Daoy (cell line): ENCODE results near the gene THSD7A. TPM values are rescaled to one million over a fixed set of nuclear protein-coding genes. Genes with fewer than 3 reads are reported as not detected.

Source experiments
- DNase-seq: peaks from one replicate; pipeline ENCODE4 v3.0.0-alpha.2; 2015; ENCODE audit warnings: low read depth
- total RNA-seq: library from RNA; depleted of rRNA; stranded (reverse); fragments of >200 nt; shearing (Covaris generic); gene quantifications from 2 replicates; pipeline ENCODE4 v1.2.3, GENCODE V29; 2014; rRNA removed

THSD7A gene
- total RNA-seq, result 0.11 and 0.48 TPM in 2 replicates

GRCh38 chr7:11831736-11832495 lies at the start of gene THSD7A:
THSD7A (minus strand) TSS chr7:11832198; CDS start chr7:11831946, 252 bp downstream.
- DNase-seq, result peak; percentile 68

GRCh38 chr7:11881680-11882079 lies 49.7 kb upstream of the THSD7A start:
- DNase-seq, result no peak

GRCh38 chr7:11875635-11876034 lies 43.6 kb upstream of the THSD7A start:
- no peak for DNase-seq

GRCh38 chr7:11865671-11866070 lies 33.7 kb upstream of the THSD7A start:
- DNase-seq, result no peak

- no peak for DNase-seq
Observed at GRCh38 chr7:11858622-11859302, 26.8 kb upstream of the THSD7A start.

- DNase-seq, result no peak
Observed at GRCh38 chr7:11858026-11858425, 26.0 kb upstream of the THSD7A start.

GRCh38 chr7:11848251-11848650 lies 16.3 kb upstream of the THSD7A start:
- DNase-seq, result no peak

GRCh38 chr7:11847336-11847735 lies 15.3 kb upstream of the THSD7A start:
- no peak for DNase-seq

GRCh38 chr7:11846361-11846955 lies 14.5 kb upstream of the THSD7A start:
- no peak for DNase-seq

GRCh38 chr7:11843113-11843765 lies 11.2 kb upstream of the THSD7A start:
- DNase-seq, result no peak

GRCh38 chr7:11841657-11842056 lies 9.7 kb upstream of the THSD7A start:
- DNase-seq, result no peak

GRCh38 chr7:11835260-11835659 lies 3.3 kb upstream of the THSD7A start:
- DNase-seq, result no peak

- DNase-seq, result no peak
Observed at GRCh38 chr7:11833431-11833830, 1.4 kb upstream of the THSD7A start.

- DNase-seq, result peak; percentile 4
Observed at GRCh38 chr7:11831156-11831735, 752 bp downstream of the THSD7A start.

- peak; percentile 4 for DNase-seq
Observed at GRCh38 chr7:11830582-11831155, 1.3 kb downstream of the THSD7A start.

GRCh38 chr7:11829954-11830353 lies 2.0 kb downstream of the THSD7A start:
- no peak for DNase-seq

GRCh38 chr7:11819947-11820346 lies 12.1 kb downstream of the THSD7A start:
- no peak for DNase-seq

- no peak for DNase-seq
Observed at GRCh38 chr7:11819271-11819670, 12.7 kb downstream of the THSD7A start.

- DNase-seq, result no peak
Observed at GRCh38 chr7:11818281-11818680, 13.7 kb downstream of the THSD7A start.

- no peak for DNase-seq
Observed at GRCh38 chr7:11817111-11817740, 14.8 kb downstream of the THSD7A start.

GRCh38 chr7:11811709-11812108 lies 20.3 kb downstream of the THSD7A start:
- DNase-seq, result no peak
